Measurements from ENCODE around the gene QRICH2.
"Not testable (repeated sequence)": the region's sequence is repeated elsewhere in the genome, so short reads cannot be mapped to it uniquely, and the experiment has no call there.

Gene QRICH2

DNA sequence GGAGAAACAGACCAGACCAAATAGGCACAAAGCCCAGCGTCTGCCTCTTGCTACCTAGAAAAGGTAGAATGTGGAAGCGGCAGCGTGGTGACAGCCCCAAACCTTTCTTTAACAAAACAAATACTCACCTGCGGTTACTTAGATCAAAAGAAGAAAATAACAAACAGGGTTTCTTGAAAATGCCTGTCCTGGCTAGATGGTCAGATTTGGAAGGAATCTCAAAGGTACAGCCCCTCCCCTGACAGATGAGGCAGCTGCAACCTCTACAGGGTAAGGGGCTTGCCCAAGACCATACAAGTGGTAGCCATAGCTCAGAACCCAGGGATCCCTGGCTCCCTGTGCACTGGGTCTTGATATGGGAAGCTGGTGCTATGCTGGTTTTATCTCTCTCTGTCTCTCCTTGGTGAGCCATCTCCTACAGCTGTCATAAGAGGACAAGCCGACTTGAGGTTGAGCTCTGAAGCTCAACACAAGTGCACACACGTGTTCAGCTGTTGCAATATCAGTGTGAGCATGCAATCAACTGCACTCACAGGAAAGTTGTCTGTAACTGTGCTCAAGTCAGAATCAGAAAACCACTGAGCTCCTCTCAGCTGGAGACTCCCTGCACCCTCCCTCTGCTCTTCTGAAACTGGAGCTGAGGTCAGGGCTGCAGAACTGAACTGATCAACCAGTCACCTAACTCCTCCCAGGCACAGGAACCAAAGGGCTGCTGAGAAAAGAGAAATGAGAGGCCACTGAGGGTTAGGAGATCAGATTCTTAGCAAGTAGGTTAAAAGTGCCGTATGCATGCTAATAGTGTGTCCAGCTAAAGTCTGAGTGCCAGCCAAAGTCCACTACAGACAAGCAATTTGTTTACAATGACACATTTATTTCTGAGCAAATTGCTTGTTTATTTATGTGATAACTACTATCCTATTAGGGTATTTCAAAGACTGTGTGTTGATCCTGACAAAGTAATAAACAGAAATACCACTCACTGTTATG, 61.7 kb downstream of the QRICH2 start:
- peak; percentile 63 for DNase-seq

DNA sequence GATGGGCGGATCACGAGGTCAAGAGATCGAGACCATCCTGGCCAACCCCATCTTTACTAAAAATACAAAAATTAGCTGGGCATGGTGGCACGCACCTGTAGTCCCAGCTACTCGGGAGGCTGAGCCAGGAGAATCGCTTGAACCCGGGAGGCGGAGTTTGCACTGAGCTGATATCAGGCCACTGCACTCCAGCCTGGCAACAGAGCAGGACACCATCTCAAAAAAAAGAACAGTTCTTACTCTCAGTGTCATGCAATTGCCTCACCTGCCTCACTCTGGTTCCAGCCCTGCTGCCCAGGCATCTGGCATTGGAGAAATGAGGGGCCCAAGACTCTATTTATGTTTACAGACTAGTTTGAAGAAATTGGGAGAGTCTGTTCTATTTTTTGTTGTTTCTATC, 63.4 kb downstream of the QRICH2 start:
- DNase-seq: peak; percentile 18

DNA sequence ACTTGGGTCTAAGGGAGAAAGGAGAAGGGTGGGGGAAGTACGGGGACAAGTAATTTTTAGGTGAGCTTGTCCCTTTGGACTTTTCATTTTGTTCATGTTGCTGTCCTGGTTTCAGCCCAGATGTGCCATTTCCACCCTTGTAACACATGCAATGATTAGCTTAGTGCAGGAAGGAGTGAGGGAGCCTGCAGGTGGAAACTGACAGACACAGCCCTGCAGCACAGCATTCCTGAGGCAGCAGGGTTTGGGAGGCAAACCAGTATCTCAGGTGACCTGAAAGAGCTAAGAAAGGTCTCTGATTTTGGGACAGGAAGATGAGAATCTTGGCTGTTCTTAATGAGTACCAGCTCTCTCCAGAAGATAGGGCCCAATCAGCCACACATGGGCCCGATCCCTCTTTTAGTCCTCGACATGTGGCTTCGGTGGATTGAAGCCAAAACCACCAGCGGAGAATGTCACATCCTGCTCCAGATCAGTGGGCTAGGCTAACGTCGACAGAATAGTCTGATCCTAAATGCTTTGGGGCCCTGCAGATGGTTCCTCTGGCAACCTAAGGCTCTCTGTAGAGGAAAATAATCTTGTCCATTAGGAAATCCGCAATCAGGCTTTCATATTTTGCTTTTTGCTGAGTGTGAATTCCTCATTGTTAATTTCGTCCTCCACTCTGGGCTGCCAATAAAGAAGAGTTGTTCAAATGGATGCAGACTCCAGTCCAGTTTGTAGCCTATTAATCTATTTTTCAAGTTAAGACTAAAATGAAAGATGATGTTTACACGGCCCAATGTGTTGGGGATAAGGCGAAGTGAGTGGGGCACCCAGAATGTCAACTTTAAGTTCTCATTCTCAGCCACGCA, 64.0 kb downstream of the QRICH2 start:
- peak; percentile 3 for DNase-seq

DNA sequence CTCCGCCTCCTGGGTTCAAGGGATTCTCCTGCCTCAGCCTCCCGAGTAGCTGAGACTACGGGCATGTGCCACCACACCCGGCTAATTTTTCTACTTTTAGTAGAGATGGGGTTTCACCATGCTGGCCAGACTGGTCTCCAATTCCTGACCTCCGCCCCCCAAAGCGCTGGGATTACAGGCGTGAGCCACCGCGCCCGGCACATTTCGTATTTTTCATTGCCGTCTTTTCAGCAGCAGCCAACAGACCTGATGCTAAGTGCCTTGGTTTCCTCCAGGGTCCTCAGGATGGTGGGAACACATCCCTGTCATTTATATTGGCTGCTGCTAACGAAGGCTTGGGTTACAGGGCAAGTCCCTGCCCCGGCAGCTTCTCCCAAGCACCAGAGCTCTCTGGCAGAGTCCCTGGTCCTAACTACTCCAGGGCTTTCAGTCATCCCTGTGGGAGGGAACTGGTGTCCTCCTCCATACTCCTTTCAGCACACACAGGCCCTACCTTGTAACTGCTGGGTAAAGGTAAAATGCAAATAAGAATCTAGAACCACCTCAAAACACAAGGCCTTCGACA, 66.3 kb downstream of the QRICH2 start:
- no peak for DNase-seq

DNA sequence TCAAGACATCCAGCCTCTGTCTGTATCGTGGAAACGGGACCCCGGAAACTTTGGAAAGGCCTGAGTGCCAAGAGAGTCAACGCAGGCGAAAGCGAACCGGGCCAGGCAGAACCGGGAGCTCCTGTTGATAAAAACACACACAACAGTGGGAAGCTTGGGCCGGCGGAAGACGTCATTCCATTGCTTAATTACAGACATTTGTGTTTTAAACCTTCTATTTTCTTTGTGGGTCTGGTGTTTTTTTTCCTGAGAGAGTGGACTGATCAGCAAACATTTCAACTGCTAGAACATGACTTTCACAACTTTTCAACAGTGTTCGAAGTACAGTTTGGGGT, 66.9 kb downstream of the QRICH2 start:
- DNase-seq: no peak

DNA sequence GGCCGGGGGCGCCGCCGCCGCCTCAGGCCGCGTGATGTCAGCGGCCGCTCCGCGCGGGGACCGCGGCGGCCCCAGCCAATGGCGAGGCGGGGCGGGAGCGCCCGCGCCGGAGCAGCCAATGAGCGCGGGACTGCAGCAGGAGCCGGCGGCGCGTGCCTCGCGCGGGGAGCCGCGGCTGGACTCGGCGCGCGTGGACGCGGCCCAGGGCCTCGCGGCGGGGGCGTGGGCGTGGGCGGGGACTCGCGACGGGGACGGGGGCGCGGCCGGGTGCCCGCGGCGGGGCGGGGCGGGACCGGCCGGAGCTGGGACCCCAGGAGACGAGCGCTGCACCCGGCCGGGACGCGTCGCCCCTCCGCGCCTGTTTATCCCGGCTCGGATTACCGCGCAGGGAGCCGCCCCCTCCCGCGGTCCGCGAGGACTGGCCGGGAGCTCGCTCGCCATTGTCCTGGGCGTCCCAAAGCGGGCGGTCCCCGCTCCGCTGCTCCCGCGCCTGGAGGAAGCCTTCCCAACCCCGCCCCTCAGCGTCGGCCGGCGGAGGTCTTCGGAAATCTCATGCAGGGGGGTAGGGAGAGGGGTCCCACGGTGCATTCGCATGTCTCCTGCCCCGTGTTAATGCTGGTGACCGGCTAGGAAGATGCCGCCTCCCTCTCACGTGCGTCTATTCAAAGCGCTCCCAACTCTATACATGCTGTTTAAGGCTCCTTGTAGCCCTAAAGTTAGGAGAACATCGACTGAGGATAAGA, 67.4 kb downstream of the QRICH2 start, which contains the start of gene RNF157:
TSS of gene RNF157 (minus strand) at position 33 of the 743 bp plus-strand sequence. CDS start 253 bp downstream, outside the sequence.
- peak; percentile 63 for DNase-seq

DNA sequence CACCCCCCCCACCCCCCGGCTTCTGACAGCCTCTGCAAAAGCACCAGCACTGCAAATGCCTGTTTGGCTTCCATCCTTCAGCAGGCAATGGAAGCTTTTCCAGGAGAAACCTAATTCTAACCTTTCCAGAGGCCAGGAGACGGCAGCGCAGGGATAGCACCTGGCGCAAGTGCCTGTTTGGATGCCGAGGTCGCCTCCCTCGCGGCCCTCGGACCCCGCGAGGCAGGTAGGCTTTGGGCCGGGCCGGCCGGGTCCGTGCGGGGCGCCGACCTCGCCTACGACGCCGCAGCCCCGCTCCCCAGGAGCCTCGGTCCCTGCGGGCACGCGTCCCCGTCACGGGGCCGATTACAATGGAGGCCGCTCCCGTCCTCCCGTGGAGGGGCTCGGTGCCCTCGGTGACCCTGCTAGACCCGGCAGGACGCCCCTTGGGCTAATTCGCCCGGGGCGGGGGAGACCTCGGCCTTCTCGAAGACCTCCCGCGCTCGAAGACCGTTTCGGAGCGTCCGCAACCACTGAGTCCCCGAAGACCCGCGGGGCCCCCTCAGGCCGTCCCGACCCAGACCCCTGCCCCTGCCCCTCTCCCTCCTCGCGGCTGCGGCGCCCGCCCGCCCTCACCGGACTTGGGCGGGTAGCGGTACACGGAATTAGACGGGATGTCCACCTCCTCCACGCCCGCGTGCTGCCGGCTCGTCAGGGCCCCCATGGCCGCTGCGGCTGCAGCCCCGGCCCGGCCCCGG, 68.4 kb downstream of the QRICH2 start:
- no peak for DNase-seq

DNA sequence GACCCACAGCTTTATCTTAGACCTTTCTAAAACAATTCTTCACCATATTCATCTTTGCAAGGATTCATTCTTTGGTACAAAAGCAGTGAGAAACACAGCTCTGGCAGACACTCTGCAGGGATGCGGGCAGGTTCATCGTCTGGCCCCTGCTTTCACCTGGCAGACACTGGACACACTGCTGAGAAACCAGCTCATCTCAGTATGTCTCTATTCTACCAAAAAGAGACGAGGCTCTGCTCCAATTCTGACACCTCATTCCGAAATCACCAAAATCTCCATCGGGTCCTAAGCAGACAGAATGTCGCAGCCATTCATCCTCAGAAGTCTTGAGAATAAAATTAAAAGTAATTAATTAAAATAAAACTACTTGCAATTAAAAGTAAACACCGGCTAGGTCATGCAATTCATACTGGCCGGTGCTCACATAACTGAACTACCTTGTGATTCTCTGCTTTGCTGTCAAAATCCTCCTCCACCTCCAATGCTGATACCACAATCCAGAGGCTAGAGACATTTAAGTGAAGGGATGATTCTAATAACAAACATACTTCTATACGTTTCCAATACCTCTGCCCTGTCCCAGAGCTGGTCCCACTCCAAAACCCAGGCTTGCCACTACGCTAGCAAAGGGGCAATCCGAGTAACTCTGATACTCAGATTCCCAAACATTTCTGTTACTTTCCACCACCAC, 69.1 kb downstream of the QRICH2 start:
- no peak for DNase-seq

DNA sequence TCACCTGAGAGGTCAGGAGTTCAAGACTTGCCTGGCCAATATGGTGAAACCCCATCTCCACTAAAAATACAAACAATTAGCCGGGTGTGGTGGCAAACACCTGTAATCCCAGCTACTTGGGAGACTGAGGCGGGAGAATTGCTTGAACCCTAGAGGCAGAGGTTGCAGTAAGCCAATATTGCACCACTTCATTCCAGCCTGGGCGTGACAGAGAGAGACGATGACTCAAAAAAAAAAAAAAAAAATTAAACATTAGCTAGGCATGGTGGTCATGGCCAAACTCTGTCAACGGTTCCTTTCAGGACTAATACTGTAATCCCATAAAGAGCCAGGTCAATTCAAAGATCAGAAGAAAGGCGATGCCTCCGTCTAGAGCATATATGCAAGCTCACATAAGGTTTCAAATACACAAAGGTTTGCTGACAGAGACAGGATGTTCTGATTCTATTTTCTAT, 70.2 kb downstream of the QRICH2 start:
- no peak for DNase-seq

DNA sequence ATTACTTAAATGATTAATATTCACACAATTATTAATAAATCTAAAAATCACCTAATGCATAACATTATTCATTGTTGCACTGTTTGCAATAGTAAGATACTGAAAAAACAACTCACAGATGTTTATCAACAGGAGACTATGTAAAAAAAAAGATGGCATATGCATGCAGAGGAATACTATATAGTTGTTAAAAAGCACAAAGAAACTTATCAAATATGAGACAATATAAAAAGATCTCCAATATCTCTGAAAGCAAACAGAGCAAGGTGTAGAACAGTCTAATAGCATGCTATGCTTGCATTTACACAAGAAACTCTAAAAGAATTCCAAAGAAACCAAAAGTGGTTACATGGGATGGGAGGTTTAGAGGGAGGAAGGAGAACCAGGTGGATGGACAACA, 71.5 kb downstream of the QRICH2 start:
- DNase-seq: no peak

DNA sequence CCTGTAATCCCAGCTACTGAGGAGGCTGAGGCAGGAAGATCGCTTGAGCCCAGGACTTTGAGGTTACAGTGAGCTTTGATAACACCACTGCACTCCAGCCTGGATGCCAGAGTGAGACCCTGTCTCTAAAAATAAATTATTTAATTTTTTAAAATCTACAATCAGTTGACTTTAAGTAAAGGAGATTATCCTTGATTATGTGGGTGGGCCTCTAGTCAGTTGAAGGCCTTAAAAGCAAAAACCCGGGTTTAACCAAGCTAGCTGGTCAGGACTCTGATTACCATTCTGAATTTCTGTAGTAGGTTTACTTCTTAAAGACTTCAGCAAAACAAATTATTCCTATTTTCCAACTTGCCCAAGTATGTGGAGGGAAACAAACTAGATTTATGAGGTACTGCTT, 72.2 kb downstream of the QRICH2 start:
- no peak for DNase-seq

DNA sequence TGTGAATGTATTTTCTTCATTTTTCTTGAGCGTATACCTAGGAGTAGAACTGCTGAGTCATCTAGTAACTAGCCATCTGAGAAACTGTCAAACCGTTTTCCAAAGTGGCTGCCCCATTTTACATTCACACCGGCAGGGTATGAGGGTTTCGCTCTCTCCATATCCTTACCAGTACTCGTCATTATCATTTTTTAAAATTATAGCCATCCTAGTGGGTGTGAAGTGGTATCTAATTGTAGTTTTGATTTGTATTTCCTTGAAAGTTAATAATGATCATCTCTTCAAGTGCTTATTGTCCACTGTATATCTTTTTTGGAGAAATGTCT, 73.8 kb downstream of the QRICH2 start:
- DNase-seq: no peak

DNA sequence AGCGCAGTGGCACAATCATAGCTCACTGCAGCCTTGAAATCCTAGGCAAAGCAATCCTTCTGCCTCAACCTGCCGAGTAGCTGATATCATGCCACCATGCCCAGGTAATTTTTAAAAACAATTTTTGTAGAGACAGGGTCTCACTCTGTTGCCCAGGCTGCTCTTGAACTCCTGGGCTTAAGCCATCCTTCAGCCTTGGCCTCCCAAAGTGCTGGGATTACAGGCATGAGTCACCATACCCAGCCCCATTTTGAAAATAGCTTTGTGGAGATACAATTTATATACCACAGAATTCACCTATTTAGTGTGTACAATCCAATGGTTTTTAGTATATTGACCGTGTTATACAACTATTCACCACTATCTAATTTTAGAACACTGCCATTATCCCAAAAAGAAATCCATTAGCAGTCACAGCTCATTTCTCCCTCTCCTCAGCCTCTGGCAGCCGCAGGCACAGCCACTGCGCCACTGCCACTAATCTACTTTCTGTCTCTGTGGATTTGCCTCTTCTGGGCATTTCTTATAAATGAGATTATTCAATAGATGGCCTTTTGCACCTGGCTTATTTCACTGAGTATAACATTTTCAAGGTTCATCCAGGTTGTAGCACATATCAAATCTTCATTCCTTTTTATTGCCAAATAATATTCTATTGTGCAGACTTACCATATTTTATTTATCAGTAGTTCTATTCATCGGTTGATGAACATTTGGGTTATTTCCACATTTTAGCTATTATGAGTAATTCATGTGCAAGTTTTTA, 74.3 kb downstream of the QRICH2 start:
- no peak for DNase-seq

DNA sequence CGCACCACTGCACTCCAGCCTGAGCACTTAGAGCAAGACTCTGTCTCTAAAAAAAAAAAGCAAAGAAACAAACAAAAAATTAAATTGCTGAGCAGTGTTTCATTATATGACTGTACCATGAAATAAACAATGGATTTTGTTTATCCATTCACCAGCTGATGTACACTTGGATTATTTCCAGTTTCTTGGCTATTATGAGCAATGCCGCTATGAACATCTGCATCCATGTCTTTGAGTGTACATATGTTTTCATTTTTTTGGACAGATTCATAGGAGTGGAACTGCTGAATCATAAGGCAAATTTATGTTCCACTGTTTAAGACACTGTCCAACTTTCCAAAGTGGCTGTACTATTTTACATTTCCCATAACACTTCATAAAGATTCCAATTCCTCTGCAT, 75.7 kb downstream of the QRICH2 start:
- DNase-seq: no peak

DNA sequence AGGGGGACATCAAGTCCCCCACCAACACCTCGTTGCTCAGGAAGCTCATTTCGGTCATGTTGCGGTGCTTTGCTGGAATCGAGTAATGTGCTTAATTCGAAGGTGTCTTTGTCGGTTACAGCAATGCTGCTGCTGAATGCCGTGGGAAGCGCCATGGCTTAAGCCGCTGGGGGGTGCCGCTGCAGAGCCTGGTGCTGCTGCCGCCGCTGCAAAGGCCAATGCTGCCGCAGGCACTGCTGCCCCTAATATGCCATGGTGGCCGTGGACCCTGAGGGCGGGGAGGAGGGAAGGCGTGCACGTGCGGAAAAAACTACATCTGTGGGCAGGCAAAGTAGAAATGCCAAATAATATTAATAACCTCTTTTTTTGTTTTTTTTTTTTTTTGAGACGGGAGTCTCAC, 81.3 kb downstream of the QRICH2 start:
- DNase-seq: not testable (repeated sequence)

DNA sequence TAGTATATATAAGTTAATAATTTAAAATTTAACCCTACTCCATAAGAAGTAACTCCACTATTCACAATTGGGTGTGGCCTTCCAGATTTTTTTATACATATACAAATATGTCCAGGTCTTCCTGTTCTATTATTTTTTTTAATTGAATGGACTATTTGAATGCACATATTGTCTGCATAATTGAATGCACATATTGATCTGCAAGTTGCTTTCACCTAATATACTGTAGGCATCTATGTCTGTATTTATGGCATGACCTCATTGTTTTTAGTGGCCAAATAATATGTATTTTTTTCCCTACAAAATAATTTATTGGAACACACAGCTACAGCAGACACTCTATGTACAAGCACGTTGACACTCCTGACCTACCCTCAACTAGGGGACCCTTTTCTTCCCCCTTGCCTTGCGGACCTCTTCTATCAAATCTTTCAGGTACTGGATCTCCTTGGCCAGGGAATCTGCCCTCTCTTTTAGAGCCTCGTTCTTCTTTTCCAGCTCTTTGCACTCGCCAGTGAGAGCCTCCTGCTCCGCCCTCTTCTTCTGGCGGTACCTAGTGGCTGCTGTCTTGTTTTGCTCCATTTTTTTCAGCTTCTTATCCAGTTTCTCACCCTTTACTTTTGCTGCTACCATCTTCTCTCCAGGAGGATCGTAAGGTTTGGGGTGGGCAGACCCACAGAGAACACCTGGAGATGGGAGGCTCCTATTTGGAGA, 82.5 kb downstream of the QRICH2 start:
- DNase-seq: not testable (repeated sequence)
